K562 (cell line): ENCODE data around the gene TMEM126B. TPM values are rescaled to one million over a fixed set of nuclear protein-coding genes. Genes with fewer than 3 reads are reported as not detected.
A peak's percentile ranks its signal among the peaks of the same experiment; 100 is the strongest.

Source experiments
- ADNP ChIP-seq: fragments of 200-800 bp; sonication (Bioruptor generic); IDR thresholded peaks from 2 replicates; pipeline ENCODE4 v1.6.1; 2016; ENCODE audit warnings: missing genetic modification characterization, missing compliant biosample characterization
- ARID3B ChIP-seq: fragments of 250-450 bp; sonication (Bioruptor Pico); IDR thresholded peaks from 2 replicates; pipeline ENCODE4 v1.4.0; 2020; ENCODE audit warnings: borderline replicate concordance
- ATF7 ChIP-seq: fragments of 450-650 bp; IDR thresholded peaks from 2 replicates; pipeline ENCODE4 v1.7.1; 2014; ENCODE audit warnings: mild to moderate bottlenecking, moderate library complexity
- FUS ChIP-seq: fragments of 200-400 bp; formaldehyde crosslinking; optimal IDR thresholded peaks from 2 replicates; pipeline ENCODE3; 2017; ENCODE audit warnings: low read depth, low read length
- GATAD2B ChIP-seq: fragments of 450-650 bp; IDR thresholded peaks from 2 replicates; pipeline ENCODE4 v1.6.1; 2017; ENCODE audit warnings: mild to moderate bottlenecking, borderline replicate concordance
- HEY1 ChIP-seq: fragments of 250-450 bp; sonication (Bioruptor Pico); IDR thresholded peaks from 2 replicates; pipeline ENCODE4 v1.5.0; 2020; ENCODE audit warnings: mild to moderate bottlenecking, moderate library complexity, borderline replicate concordance
- KAT2B ChIP-seq: IDR thresholded peaks from one replicate; pipeline ENCODE4 v1.6.1; 2012; ENCODE audit warnings: low read depth, mild to moderate bottlenecking, control low read depth, inconsistent platforms, low read length, moderate library complexity
- MYC ChIP-seq, 2 experiments: fragments of 250-450 bp in 1 of 2; sonication (Bioruptor Pico) in 1 of 2; IDR thresholded peaks; 2 replicates each; pipeline versions ENCODE4 v1.5.1 to v1.6.1; 2012 to 2021; ENCODE audit warnings: low read depth in 2 of 2, borderline replicate concordance in 1 of 2, improper control_type of control experiment in 1 of 2, low read length in 1 of 2, mild to moderate bottlenecking in 1 of 2, moderate library complexity in 1 of 2
- RBM22 ChIP-seq: fragments of 200-400 bp; formaldehyde crosslinking; IDR thresholded peaks from 2 replicates; pipeline ENCODE4 v1.6.1; 2018; ENCODE audit warnings: low read length, low read depth; ENCODE audit not compliant: poor library complexity, severe bottlenecking
- SMARCA4 ChIP-seq: fragments of 450-650 bp; IDR thresholded peaks from 2 replicates; pipeline ENCODE4 v1.6.1; 2016
- SP2 ChIP-seq: IDR thresholded peaks from 2 replicates; pipeline ENCODE4 v1.6.1; 2011; ENCODE audit warnings: mild to moderate bottlenecking, low read depth, low read length, moderate library complexity; ENCODE audit not compliant: poor library complexity, severe bottlenecking; ENCODE audit errors: extremely low read depth
- ZFX ChIP-seq: sonication (generic); formaldehyde crosslinking; IDR thresholded peaks from 2 replicates; pipeline ENCODE4 v1.8.0; 2022; ENCODE audit warnings: mild to moderate bottlenecking, missing genetic modification reagents, moderate library complexity
- ZNF197 ChIP-seq: fragments of 200-800 bp; sonication (Bioruptor generic); IDR thresholded peaks from 2 replicates; pipeline ENCODE4 v1.6.1; 2016; ENCODE audit warnings: low read depth, missing genetic modification characterization, missing compliant biosample characterization
- ZNF277 ChIP-seq: fragments of 250-450 bp; sonication (Bioruptor Pico); IDR thresholded peaks from 2 replicates; pipeline ENCODE4 v1.8.0; 2022; ENCODE audit warnings: inconsistent platforms, mild to moderate bottlenecking, moderate library complexity, borderline replicate concordance
- ZNF398 ChIP-seq: fragments of 250-450 bp; sonication (Bioruptor Pico); IDR thresholded peaks from 2 replicates; pipeline ENCODE4 v1.8.0; 2021; ENCODE audit warnings: moderate library complexity, mild to moderate bottlenecking, inconsistent platforms
- ZNF445 ChIP-seq: fragments of 250-450 bp; sonication (Bioruptor Pico); IDR thresholded peaks from 2 replicates; pipeline ENCODE4 v1.4.0; 2020; ENCODE audit warnings: low read depth, mild to moderate bottlenecking, moderate library complexity
- ZNF512 ChIP-seq: IDR thresholded peaks from 2 replicates; pipeline ENCODE4 v1.6.1; 2016; ENCODE audit warnings: missing genetic modification characterization, missing compliant biosample characterization
- ZNF561 ChIP-seq: fragments of 450-650 bp; formaldehyde crosslinking; conservative IDR thresholded peaks from 2 replicates; pipeline ENCODE4 v1.4.0; 2020; ENCODE audit warnings: mild to moderate bottlenecking, moderate library complexity
- ZNF589 ChIP-seq: fragments of 200-800 bp; sonication (Bioruptor generic); IDR thresholded peaks from 2 replicates; pipeline ENCODE4 v1.6.1; 2016; ENCODE audit warnings: low read depth, missing genetic modification characterization, missing compliant biosample characterization
- ZNF75A ChIP-seq: fragments of 450-650 bp; formaldehyde crosslinking; IDR thresholded peaks from 2 replicates; pipeline ENCODE4 v1.4.0; 2020; ENCODE audit warnings: mild to moderate bottlenecking
- ZNF764 ChIP-seq: fragments of 250-450 bp; sonication (Bioruptor Pico); IDR thresholded peaks from 2 replicates; pipeline ENCODE4 v1.4.0; 2020; ENCODE audit warnings: low read depth, mild to moderate bottlenecking, moderate library complexity
- ZNF77 ChIP-seq: fragments of 250-450 bp; sonication (Bioruptor Pico); IDR thresholded peaks from 2 replicates; pipeline ENCODE4 v1.5.0; 2020
- polyA plus RNA-seq, 8 experiments: library from polyadenylated mRNA; depleted of rRNA in 4 of 8; stranded (reverse) in 5 of 8; unstranded in 3 of 8; fragments of >200 nt; fragmentation: Nextera tagmentation in 2 of 8; fragmentation: Illumina TruSeq in 1 of 8; extraction: Ambion mirVana in 2 of 8; extraction: Trizol in 1 of 8; gene quantifications; 2 replicates each; pipeline versions ENCODE4 v1.2.1 to v1.2.3, GENCODE V29; 2011 to 2014; ENCODE audit warnings: inconsistent platforms in 1 of 8, missing spikeins in 1 of 8
- total RNA-seq, 7 experiments: library from RNA; depleted of rRNA in 6 of 7; stranded (reverse); fragments of >200 nt in 6 of 7; fragmentation: Illumina TruSeq in 2 of 7; extraction: Trizol in 2 of 7; gene quantifications; 2 replicates each; pipeline versions ENCODE4 v1.2.1 to v1.2.3, GENCODE V29; 2011 to 2021; ENCODE audit warnings: low replicate concordance in 1 of 7

The TMEM126B gene
- total and polyA plus RNA-seq, 9 of the 15 experiments (the other 6 are each of a cell fraction or from before 2014, with no cell fraction given) = 85.5 to 226 (median 164) TPM

GRCh38 chr11:85627998-85628770 is at the start of gene TMEM126B (continued):
- TF ChIP-seq ARID3B (CRISPR knock-in tag) (no peak), HEY1 (no peak), FUS (no peak), SP2 (peak; percentile 4), ATF7 (peak; percentile 79), ZNF589 (CRISPR knock-in tag) (no peak), ZNF512 (tag) (no peak), SMARCA4 (no peak; the same call in none of the 2 replicates), KAT2B (no peak), ZNF77 (CRISPR knock-in tag) (no peak), GATAD2B (no peak), ZNF561 (no peak), ZNF277 (CRISPR knock-in tag) (no peak), ZNF197 (CRISPR knock-in tag) (no peak), ZNF445 (CRISPR knock-in tag) (no peak), ZNF75A (CRISPR knock-in tag) (no peak), MYC (IDR thresholded peaks at IDR 0.05; ENCODE audit: low read depth, low read length) (peak; percentile 77; the same call in 1 of the 2 replicates), MYC (CRISPR knock-in tag; IDR thresholded peaks at IDR 0.05; ENCODE audit: borderline replicate concordance, low read depth) (no peak), RBM22 (no peak), ZFX (peak; percentile 65), ADNP (tag) (no peak), ZNF398 (no peak), ZNF764 (CRISPR knock-in tag) (no peak)
